ENCODE data around the gene TLL1.

TLL1 gene

DNA sequence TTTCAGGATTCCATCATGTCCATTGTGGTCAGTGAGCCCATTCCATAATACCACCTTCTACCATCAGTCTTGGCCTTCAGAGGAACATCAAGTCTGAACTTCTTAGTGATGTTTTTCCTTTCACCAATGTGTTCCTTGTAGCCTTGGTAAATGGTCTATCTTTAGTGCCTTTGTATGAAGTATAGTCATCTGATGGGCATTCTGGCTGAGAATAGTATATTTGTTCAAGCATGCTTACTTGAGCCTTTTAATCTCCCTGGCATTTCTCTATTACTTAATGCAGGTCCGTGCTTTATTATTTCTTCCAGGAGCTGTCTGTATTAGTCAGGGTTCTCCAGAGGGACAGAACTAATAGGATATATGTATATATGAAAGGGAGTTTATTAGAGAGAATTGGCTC is 99.7 kb downstream of the TLL1 start:
- H3K27ac Mint-ChIP-seq, result no peak overlapping the region
- no peak overlapping the region for H3K4me3 Mint-ChIP-seq
- H3K27me3 Mint-ChIP-seq, result no peaks in the 10 kb centered on the region
- H3K4me1 Mint-ChIP-seq (ENCODE audit: low read depth), result no peaks in the 10 kb centered on the region
- H3K36me3 Mint-ChIP-seq, result no peaks in the 10 kb centered on the region
- no peaks in the 10 kb centered on the region for H3K9me3 Mint-ChIP-seq (ENCODE audit: low read depth)

DNA sequence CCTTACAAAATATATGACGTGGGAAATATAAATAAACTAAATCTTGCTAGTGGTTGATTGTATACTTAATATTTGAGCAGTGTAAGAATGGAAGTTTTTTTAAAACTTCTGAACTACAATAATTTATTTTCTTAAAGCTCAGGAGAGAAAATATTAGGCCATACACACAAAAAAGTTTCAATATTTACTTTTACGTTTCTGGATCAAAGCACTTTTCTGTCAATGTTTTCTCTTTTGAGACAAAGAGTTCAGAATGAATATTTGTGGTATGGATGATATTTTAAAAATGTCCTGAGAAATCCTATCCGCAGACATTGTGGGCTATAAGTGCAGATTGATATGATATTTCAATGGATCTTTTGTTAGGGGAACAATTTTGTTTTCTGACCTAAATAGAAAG is 109.9 kb downstream of the TLL1 start:
- H3K27ac Mint-ChIP-seq, result no peak overlapping the region
- no peaks in the 10 kb centered on the region for H3K4me1 Mint-ChIP-seq (ENCODE audit: low read depth)
- H3K36me3 Mint-ChIP-seq, result no peaks in the 10 kb centered on the region
- no peaks in the 10 kb centered on the region for H3K9me3 Mint-ChIP-seq (ENCODE audit: low read depth)
- H3K4me3 Mint-ChIP-seq, result no peak overlapping the region
- H3K27me3 Mint-ChIP-seq, result no peaks in the 10 kb centered on the region

DNA sequence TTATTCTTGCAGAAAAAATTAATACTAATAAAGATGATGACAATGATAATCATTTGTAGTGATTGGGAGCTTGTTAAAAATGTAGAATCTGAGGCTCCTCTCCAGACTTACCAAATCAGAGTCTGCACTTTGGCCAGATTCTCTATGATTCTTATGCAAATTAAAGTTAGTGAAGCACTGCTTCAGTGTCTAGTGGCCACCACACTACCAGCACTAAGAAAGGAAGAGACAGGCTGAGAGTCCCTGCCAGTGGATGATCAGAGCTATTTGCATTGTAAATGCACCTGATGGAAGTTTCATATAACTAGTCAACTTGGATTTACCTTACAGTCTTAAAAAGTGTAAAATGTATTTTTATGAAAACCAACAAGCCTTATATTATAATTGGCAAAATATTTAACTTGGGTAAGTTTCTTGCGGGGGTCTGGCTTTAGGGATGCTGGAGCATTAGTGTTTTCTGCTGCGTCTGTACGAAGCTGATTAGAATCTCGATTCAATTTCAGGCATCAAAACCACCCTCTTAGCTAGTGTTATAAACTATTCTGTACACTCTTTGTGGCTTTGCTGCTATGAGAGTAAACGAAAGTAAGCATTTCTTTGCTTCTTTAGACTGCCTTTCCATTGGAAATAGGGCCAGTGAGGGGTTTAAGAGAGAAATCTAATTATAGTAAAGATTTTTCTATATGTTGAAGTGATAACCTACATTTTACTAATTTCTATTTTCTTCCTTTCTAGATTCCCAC is 114.1 kb downstream of the TLL1 start:
- no peaks in the 10 kb centered on the region for H3K27me3 Mint-ChIP-seq
- H3K27ac Mint-ChIP-seq, result no peak overlapping the region
- no peaks in the 10 kb centered on the region for H3K9me3 Mint-ChIP-seq (ENCODE audit: low read depth)
- H3K4me3 Mint-ChIP-seq, result no peak overlapping the region
- H3K36me3 Mint-ChIP-seq, result no peaks in the 10 kb centered on the region
- H3K4me1 Mint-ChIP-seq (ENCODE audit: low read depth), result no peaks in the 10 kb centered on the region

- no peaks in the 10 kb centered on the region for H3K4me1 Mint-ChIP-seq (ENCODE audit: low read depth)
These were observed 118.5 kb downstream of the TLL1 start for GRCh38 chr4:165991325-165992180.

DNA sequence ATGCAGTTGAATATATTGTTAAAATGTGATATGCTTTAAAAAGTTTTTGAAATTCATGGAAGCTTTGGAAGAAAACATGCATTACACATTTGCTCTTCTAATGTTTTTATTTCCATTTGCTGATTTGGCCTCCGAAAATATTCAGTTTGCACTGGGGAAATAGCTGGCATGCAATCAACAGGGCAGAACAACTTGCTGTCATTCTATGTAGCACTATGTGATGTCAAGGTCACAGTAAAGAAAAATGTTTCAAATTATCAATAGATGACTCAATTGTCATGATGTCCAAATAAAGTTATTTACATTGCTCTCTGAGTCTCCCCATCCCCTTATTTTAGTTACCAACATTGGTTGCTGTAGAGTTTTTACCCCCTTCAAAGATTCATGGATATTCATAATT is 119.2 kb downstream of the TLL1 start:
- no peaks in the 10 kb centered on the region for H3K9me3 Mint-ChIP-seq (ENCODE audit: low read depth)
- no peak overlapping the region for H3K27ac Mint-ChIP-seq
- H3K4me1 Mint-ChIP-seq (ENCODE audit: low read depth), result no peaks in the 10 kb centered on the region
- H3K36me3 Mint-ChIP-seq, result no peaks in the 10 kb centered on the region
- no peak overlapping the region for H3K4me3 Mint-ChIP-seq
- H3K27me3 Mint-ChIP-seq, result no peaks in the 10 kb centered on the region

More at GRCh38 chr4:165991325-165992180, 118.5 kb downstream of the TLL1 start:
- Mint-ChIP-seq H3K27me3 (no peaks in the 10 kb centered on the region), H3K36me3 (no peaks in the 10 kb centered on the region), H3K27ac (no peak overlapping the region), H3K4me3 (no peak overlapping the region), H3K9me3 (ENCODE audit: low read depth) (no peaks in the 10 kb centered on the region)

GRCh38 chr4:165994701-165995100 is 121.7 kb downstream of the TLL1 start:
- Mint-ChIP-seq H3K27me3 (no peaks in the 10 kb centered on the region), H3K27ac (no peak overlapping the region), H3K4me3 (no peak overlapping the region), H3K9me3 (ENCODE audit: low read depth) (no peaks in the 10 kb centered on the region), H3K36me3 (no peaks in the 10 kb centered on the region), H3K4me1 (ENCODE audit: low read depth) (no peaks in the 10 kb centered on the region)

GRCh38 chr4:166003811-166004210 is 130.8 kb downstream of the TLL1 start:
- no peaks in the 10 kb centered on the region for H3K27me3 Mint-ChIP-seq
- H3K27ac Mint-ChIP-seq, result no peak overlapping the region
- H3K9me3 Mint-ChIP-seq (ENCODE audit: low read depth), result peaks cover 4% of the 10 kb centered on the region
- H3K4me1 Mint-ChIP-seq (ENCODE audit: low read depth), result no peaks in the 10 kb centered on the region
- H3K36me3 Mint-ChIP-seq, result no peaks in the 10 kb centered on the region
- no peak overlapping the region for H3K4me3 Mint-ChIP-seq

- peaks cover 4% of the 10 kb centered on the region for H3K9me3 Mint-ChIP-seq (ENCODE audit: low read depth)
- H3K27ac Mint-ChIP-seq, result no peak overlapping the region
- no peaks in the 10 kb centered on the region for H3K4me1 Mint-ChIP-seq (ENCODE audit: low read depth)
- no peaks in the 10 kb centered on the region for H3K27me3 Mint-ChIP-seq
- H3K36me3 Mint-ChIP-seq, result no peaks in the 10 kb centered on the region
- no peak overlapping the region for H3K4me3 Mint-ChIP-seq
These were observed 133.2 kb downstream of the TLL1 start for GRCh38 chr4:166006217-166006616.

- Mint-ChIP-seq H3K36me3 (no peaks in the 10 kb centered on the region), H3K4me1 (ENCODE audit: low read depth) (no peaks in the 10 kb centered on the region), H3K27ac (no peak overlapping the region)
These were observed 135.5 kb downstream of the TLL1 start for GRCh38 chr4:166008510-166008909.

GRCh38 chr4:166012129-166013030 is 139.3 kb downstream of the TLL1 start:
- no peaks in the 10 kb centered on the region for H3K4me1 Mint-ChIP-seq (ENCODE audit: low read depth)
- no peak overlapping the region for H3K27ac Mint-ChIP-seq
- H3K36me3 Mint-ChIP-seq, result no peaks in the 10 kb centered on the region
- H3K9me3 Mint-ChIP-seq (ENCODE audit: low read depth), result peaks cover 5% of the 10 kb centered on the region
- H3K27me3 Mint-ChIP-seq, result no peaks in the 10 kb centered on the region
- no peak overlapping the region for H3K4me3 Mint-ChIP-seq

More at GRCh38 chr4:166008510-166008909, 135.5 kb downstream of the TLL1 start:
- Mint-ChIP-seq H3K4me3 (no peak overlapping the region), H3K27me3 (no peaks in the 10 kb centered on the region), H3K9me3 (ENCODE audit: low read depth) (peaks cover 9% of the 10 kb centered on the region)

GRCh38 chr4:166014411-166014810 is 141.4 kb downstream of the TLL1 start:
- Mint-ChIP-seq H3K27me3 (no peaks in the 10 kb centered on the region), H3K9me3 (ENCODE audit: low read depth) (peaks cover 5% of the 10 kb centered on the region), H3K27ac (no peak overlapping the region), H3K4me3 (no peak overlapping the region), H3K36me3 (no peaks in the 10 kb centered on the region), H3K4me1 (ENCODE audit: low read depth) (no peaks in the 10 kb centered on the region)

DNA sequence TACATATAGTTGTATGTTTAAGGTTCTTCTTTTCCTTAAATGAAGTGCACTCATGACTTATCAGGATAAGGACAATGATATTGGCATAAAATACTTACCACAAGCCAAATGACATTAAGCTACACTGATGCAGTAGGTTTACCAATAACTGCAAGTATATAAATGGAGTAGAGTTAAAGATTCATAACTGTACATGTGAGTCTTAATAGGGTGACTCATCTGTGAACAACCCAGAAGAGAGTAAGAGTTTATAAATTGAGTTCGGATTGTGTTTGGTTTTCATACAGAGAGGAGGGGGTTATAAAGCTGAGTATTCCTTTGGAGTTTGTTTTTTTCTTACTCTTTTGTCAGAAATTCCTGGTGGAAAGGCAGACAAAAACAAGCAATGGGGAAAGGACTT is 144.8 kb downstream of the TLL1 start:
- Mint-ChIP-seq H3K36me3 (no peaks in the 10 kb centered on the region), H3K4me1 (ENCODE audit: low read depth) (no peaks in the 10 kb centered on the region), H3K9me3 (ENCODE audit: low read depth) (peaks cover 3% of the 10 kb centered on the region), H3K4me3 (no peak overlapping the region), H3K27me3 (no peaks in the 10 kb centered on the region), H3K27ac (no peak overlapping the region)

DNA sequence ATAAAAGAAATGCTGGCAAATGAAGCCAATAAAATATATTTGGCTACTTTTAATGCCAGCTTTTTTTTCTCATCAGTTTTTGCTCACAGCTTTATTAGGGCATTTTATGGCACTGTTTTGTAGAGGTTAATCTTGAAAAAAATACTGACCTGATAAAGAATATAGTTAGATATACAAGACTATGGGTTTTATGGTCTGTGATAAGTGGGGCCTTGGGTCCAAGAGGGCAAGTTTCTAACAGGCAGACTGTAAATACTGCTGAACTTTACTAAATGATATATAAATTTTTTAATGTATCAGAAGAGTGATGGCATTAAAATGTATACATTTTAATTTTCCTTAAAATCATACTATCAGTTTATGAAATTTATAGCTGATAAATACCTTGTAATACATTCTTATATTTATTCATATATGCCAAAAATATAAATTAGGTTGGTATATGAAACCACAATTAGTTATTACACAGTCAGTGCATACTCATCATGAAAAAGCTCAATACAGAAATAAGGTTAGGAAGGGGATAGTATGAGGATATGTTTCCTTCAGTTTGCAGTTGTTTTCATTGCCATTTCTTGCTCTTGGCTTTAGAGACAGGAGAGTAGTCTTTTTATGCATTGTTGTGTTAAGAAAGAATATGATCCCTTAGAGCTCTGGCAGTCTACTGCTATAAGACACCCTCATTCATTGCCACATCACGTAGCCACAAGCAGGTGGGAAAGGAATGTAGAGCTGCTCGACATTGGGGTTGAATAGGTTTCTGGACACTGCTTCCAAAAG is 146.6 kb downstream of the TLL1 start:
- Mint-ChIP-seq H3K27me3 (no peaks in the 10 kb centered on the region), H3K4me3 (no peak overlapping the region), H3K27ac (no peak overlapping the region), H3K36me3 (no peaks in the 10 kb centered on the region), H3K4me1 (ENCODE audit: low read depth) (no peaks in the 10 kb centered on the region), H3K9me3 (ENCODE audit: low read depth) (no peaks in the 10 kb centered on the region)

GRCh38 chr4:166021617-166022016 is 148.6 kb downstream of the TLL1 start:
- no peak overlapping the region for H3K4me3 Mint-ChIP-seq
- H3K36me3 Mint-ChIP-seq, result no peaks in the 10 kb centered on the region
- H3K27me3 Mint-ChIP-seq, result no peaks in the 10 kb centered on the region
- H3K9me3 Mint-ChIP-seq (ENCODE audit: low read depth), result no peaks in the 10 kb centered on the region
- H3K4me1 Mint-ChIP-seq (ENCODE audit: low read depth), result no peaks in the 10 kb centered on the region
- no peak overlapping the region for H3K27ac Mint-ChIP-seq
